Osteocyte (in vitro differentiated cells): ENCODE data around the gene PLD4. TPM values are rescaled to one million over a fixed set of nuclear protein-coding genes. Genes with fewer than 3 reads are reported as not detected.

Experiments
- DNase-seq: peaks from one replicate; pipeline ENCODE4 v3.0.0; 2021; ENCODE audit warnings: mixed read lengths; ENCODE audit not compliant: unreplicated experiment; ENCODE audit errors: extremely low spot score
- H3K27ac Mint-ChIP-seq: one replicate; pipeline ENCODE4 v1.8.0; 2021; ENCODE audit warnings: mild to moderate bottlenecking, mixed read lengths; ENCODE audit not compliant: unreplicated experiment
- H3K27me3 Mint-ChIP-seq: one replicate; pipeline ENCODE4 v1.8.0; 2021; ENCODE audit warnings: mixed read lengths; ENCODE audit not compliant: unreplicated experiment
- H3K36me3 Mint-ChIP-seq: one replicate; pipeline ENCODE4 v1.8.0; 2021; ENCODE audit warnings: mixed read lengths; ENCODE audit not compliant: unreplicated experiment
- H3K4me1 Mint-ChIP-seq: one replicate; pipeline ENCODE4 v1.8.0; 2021; ENCODE audit warnings: mixed read lengths; ENCODE audit not compliant: unreplicated experiment
- H3K4me3 Mint-ChIP-seq: one replicate; pipeline ENCODE4 v1.8.0; 2021; ENCODE audit warnings: mild to moderate bottlenecking, moderate library complexity, mixed read lengths; ENCODE audit not compliant: unreplicated experiment
- H3K9me3 Mint-ChIP-seq: one replicate; pipeline ENCODE4 v1.8.0; 2021; ENCODE audit warnings: mixed read lengths; ENCODE audit not compliant: unreplicated experiment
- CTCF ChIP-seq: fragments of 200-600 bp; sonication (generic); IDR thresholded peaks from 2 replicates; pipeline ENCODE4 v1.5.0; 2021; ENCODE audit warnings: antibody characterized with exemption, mild to moderate bottlenecking, moderate library complexity
- long read RNA-seq: library from polyadenylated mRNA; unstranded; transcript quantifications from one replicate; pipeline ENCODE4 v2.0.0, GENCODE V29; 2021
- total RNA-seq: library from RNA; stranded (reverse); gene quantifications from 2 replicates; pipeline ENCODE4 v1.2.1, GENCODE V29; 2021

Gene PLD4
- 0.05 and 0.18 TPM in 2 replicates for total RNA-seq
- long read RNA-seq = 0 reads

GRCh38 chr14:104924421-104925213 lies at the start of gene PLD4:
PLD4 (plus strand) TSS chr14:104924879; CDS start chr14:104927141, 2,262 bp downstream.
- no peak for TF ChIP-seq CTCF
- peaks cover 3% of the 10 kb centered on the region for H3K4me1 Mint-ChIP-seq
- H3K27me3 Mint-ChIP-seq = no peaks in the 10 kb centered on the region
- H3K36me3 Mint-ChIP-seq = no peaks in the 10 kb centered on the region
- H3K4me3 Mint-ChIP-seq = no peak within 1 kb of the TSS
- peak; percentile 74 for DNase-seq
- no peaks in the 10 kb centered on the region for H3K9me3 Mint-ChIP-seq
- no peak within 1 kb of the TSS for H3K27ac Mint-ChIP-seq

GRCh38 chr14:104875412-104875751 lies 49.3 kb upstream of the PLD4 start:
- Mint-ChIP-seq H3K27ac (no peak overlapping the region), H3K27me3 (no peaks in the 10 kb centered on the region), H3K36me3 (no peaks in the 10 kb centered on the region), H3K4me1 (peaks cover 12% of the 10 kb centered on the region), H3K4me3 (no peak overlapping the region), H3K9me3 (no peaks in the 10 kb centered on the region)
- no peak for DNase-seq
- no peak for TF ChIP-seq CTCF

- Mint-ChIP-seq H3K27me3 (no peaks in the 10 kb centered on the region), H3K27ac (no peak overlapping the region), H3K4me3 (no peak overlapping the region)
These were observed 48.9 kb upstream of the PLD4 start for GRCh38 chr14:104875811-104876210.

GRCh38 chr14:104876251-104876699 lies 48.4 kb upstream of the PLD4 start:
- Mint-ChIP-seq H3K9me3 (no peaks in the 10 kb centered on the region), H3K36me3 (peaks cover 4% of the 10 kb centered on the region), H3K4me3 (no peak overlapping the region), H3K27me3 (no peaks in the 10 kb centered on the region), H3K4me1 (peaks cover 12% of the 10 kb centered on the region), H3K27ac (no peak overlapping the region)
- no peak for DNase-seq
- TF ChIP-seq CTCF = no peak

More at GRCh38 chr14:104875811-104876210, 48.9 kb upstream of the PLD4 start:
- Mint-ChIP-seq H3K4me1 (peaks cover 12% of the 10 kb centered on the region), H3K9me3 (no peaks in the 10 kb centered on the region), H3K36me3 (peaks cover 2% of the 10 kb centered on the region)
- TF ChIP-seq CTCF = no peak
- DNase-seq = no peak

- Mint-ChIP-seq H3K36me3 (peaks cover 4% of the 10 kb centered on the region), H3K27me3 (no peaks in the 10 kb centered on the region), H3K27ac (no peak overlapping the region), H3K9me3 (no peaks in the 10 kb centered on the region), H3K4me1 (peaks cover 15% of the 10 kb centered on the region), H3K4me3 (no peak overlapping the region)
- TF ChIP-seq CTCF = no peak
- no peak for DNase-seq
These were observed 47.4 kb upstream of the PLD4 start for GRCh38 chr14:104877066-104877805.
